Gastroesophageal sphincter (tissue), 3 donors: Measurements from ENCODE around the gene ACACB.

Source experiments
- CTCF ChIP-seq, 4 experiments: fragments of 200-600 bp in 2 of 4; fragments of 450-650 bp in 2 of 4; sonication (generic) in 1 of 4; IDR thresholded peaks; one replicate each; pipeline ENCODE4 v1.5.1; 2017 to 2019; ENCODE audit warnings: antibody characterized with exemption in 4 of 4, mild to moderate bottlenecking in 2 of 4, moderate library complexity in 2 of 4
- EP300 ChIP-seq: sonication (generic); formaldehyde crosslinking; IDR thresholded peaks from one replicate; pipeline ENCODE4 v1.6.1; 2017; ENCODE audit warnings: antibody characterized with exemption, mild to moderate bottlenecking
- POLR2A ChIP-seq, 2 donors: fragments of 450-650 bp; IDR thresholded peaks; one replicate each; pipeline ENCODE4 v1.6.1; 2017; ENCODE audit warnings: antibody characterized with exemption in 2 of 2, mild to moderate bottlenecking in 2 of 2, moderate library complexity in 1 of 2
- POLR2AphosphoS5 ChIP-seq: sonication (generic); formaldehyde crosslinking; IDR thresholded peaks from one replicate; pipeline ENCODE4 v1.6.1; 2017; ENCODE audit warnings: antibody characterized with exemption

- no peak for TF ChIP-seq POLR2AphosphoS5
- no peak for TF ChIP-seq CTCF (IDR thresholded peaks at IDR 0.05)
- no peak for TF ChIP-seq POLR2A (IDR thresholded peaks at IDR 0.05)
- TF ChIP-seq EP300, result no peak
Measured at GRCh38 chr12:109239179-109239578, 122.8 kb downstream of the ACACB start.
